ENCODE measurements around the gene PRICKLE1.

DNA sequence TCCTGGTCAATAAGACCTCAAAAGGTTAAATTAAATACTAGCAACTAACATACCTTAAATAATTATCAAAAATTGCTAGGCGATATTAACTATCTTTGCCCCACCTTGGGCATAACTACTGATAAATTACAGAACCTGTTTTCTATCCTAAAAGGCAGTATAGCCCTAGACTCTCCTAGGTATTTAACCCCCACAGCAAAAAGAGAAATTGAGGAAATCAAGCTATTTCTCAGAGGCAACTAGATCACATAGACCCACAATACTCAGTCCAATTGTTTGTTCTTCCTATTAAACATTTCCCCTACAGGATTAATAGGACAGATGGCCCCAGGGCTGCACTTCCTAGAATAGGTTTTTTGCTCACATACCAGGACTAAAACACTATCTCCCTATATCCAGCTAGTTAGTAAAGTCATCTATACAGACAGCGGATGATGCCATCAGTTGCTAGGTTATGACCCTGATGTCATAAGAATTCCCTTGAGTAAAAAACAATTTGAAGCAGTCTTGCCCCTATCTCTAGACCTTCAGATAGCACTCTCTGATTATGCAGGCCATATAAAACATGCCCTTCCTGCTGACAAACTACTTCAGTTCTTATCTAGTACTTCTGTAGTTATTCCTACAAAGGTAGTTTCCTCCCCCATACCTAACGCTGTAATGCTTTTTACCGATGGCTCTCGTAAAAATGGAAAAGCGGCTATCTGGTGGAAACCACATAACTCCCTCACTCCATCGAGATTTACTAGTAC lies 145.2 kb downstream of the PRICKLE1 start:
- TF ChIP-seq, protein P1, sequence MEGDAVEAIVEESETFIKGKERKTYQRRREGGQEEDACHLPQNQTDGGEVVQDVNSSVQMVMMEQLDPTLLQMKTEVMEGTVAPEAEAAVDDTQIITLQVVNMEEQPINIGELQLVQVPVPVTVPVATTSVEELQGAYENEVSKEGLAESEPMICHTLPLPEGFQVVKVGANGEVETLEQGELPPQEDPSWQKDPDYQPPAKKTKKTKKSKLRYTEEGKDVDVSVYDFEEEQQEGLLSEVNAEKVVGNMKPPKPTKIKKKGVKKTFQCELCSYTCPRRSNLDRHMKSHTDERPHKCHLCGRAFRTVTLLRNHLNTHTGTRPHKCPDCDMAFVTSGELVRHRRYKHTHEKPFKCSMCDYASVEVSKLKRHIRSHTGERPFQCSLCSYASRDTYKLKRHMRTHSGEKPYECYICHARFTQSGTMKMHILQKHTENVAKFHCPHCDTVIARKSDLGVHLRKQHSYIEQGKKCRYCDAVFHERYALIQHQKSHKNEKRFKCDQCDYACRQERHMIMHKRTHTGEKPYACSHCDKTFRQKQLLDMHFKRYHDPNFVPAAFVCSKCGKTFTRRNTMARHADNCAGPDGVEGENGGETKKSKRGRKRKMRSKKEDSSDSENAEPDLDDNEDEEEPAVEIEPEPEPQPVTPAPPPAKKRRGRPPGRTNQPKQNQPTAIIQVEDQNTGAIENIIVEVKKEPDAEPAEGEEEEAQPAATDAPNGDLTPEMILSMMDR (IDR thresholded peaks at IDR 0.05) = no peak
- no peak for TF ChIP-seq POLR2A (IDR thresholded peaks at IDR 0.05)

Data from uterus (tissue), 2 donors.